HepG2 (cell line): ENCODE data around the gene RPL38. TPM values are rescaled to one million over a fixed set of nuclear protein-coding genes. Genes with fewer than 3 reads are reported as not detected.

Experiments
- ATAC-seq: fragments of 200-7000 bp; cut with Tn5 transposase; 3 replicates; pipeline ENCODE4 v1.9.1; 2020; ENCODE audit warnings: mild to moderate bottlenecking, moderate library complexity
- BruUV-seq: library from RNA; stranded (reverse); fragments of 400-500 nt; replicated peaks from 2 replicates; lab custom pipeline; 2021; lab: Mats Ljungman, UMichigan
- CTCF ChIA-PET: fragments of 300-600 bp; formaldehyde crosslinking; extraction: SDS; loops from one replicate; lab custom pipeline; 2021; ENCODE audit warnings: low total read pairs, inconsistent platforms, low intra/inter-chr PET ratio; lab: Yijun Ruan, JAX
- POLR2A ChIA-PET: fragments of 350-600 bp; sonication (Branson Sonifier 250); formaldehyde crosslinking; loops from one replicate; lab custom pipeline; 2020; ENCODE audit warnings: antibody characterized with exemption, inconsistent platforms; lab: Yijun Ruan, JAX
- DNase-seq: peaks from one replicate; pipeline ENCODE4 v3.0.0-alpha.2; 2015; ENCODE audit warnings: low spot score
- FAIRE-seq: peaks from 3 replicates; lab custom pipeline; 2011; peaks lifted over from hg19 to GRCh38; lab: Jason Lieb, UNC
- H2AFZ ChIP-seq: one replicate; pipeline ENCODE4 v1.6.1; 2011; ENCODE audit warnings: low read length, inconsistent platforms
- H3K27ac ChIP-seq: fragments of 300-600 bp; 3 replicates; pipeline ENCODE4 v1.8.0; 2011; ENCODE audit warnings: mixed run types, mild to moderate bottlenecking, mixed read lengths, low read length, inconsistent platforms; ENCODE audit not compliant: insufficient read depth; ENCODE audit errors: extremely low read length
- H3K27me3 ChIP-seq, 2 experiments: fragments of 200-600 bp in 1 of 2; 2 replicates in 1 of 2; 3 replicates in 1 of 2; pipeline versions ENCODE4 v1.6.0 to v1.8.0; 2011; ENCODE audit warnings: low read length in 2 of 2, mild to moderate bottlenecking in 2 of 2, moderate library complexity in 2 of 2, inconsistent platforms in 1 of 2; ENCODE audit not compliant: insufficient read depth in 2 of 2, control insufficient read depth in 1 of 2
- H3K36me3 ChIP-seq, 2 experiments: fragments of 200-600 bp in 1 of 2; replicated peaks in 1 of 2; 2 replicates in 1 of 2; 3 replicates in 1 of 2; pipeline versions ENCODE4 v1.5.1 to v1.8.0; 2011; ENCODE audit warnings: low read length in 2 of 2, inconsistent platforms in 1 of 2; ENCODE audit not compliant: insufficient read depth in 2 of 2, control insufficient read depth in 1 of 2
- H3K4me1 ChIP-seq: 2 replicates; pipeline ENCODE4 v1.5.1; 2012; ENCODE audit warnings: low read length, inconsistent platforms; ENCODE audit not compliant: insufficient read depth
- H3K4me2 ChIP-seq: 2 replicates; pipeline ENCODE4 v1.6.0; 2011; ENCODE audit warnings: low read depth, low read length, inconsistent platforms
- H3K4me3 ChIP-seq, 3 experiments: fragments of 200-600 bp in 1 of 3; sonication (generic), shearing (Covaris generic) in 1 of 3; replicated peaks in 1 of 3; 2 replicates each; pipeline ENCODE4 v1.5.1; 2011 to 2016; ENCODE audit warnings: low read length in 3 of 3, inconsistent platforms in 2 of 3, low read depth in 2 of 3, mild to moderate bottlenecking in 2 of 3, control low read depth in 1 of 3, mixed read lengths in 1 of 3; ENCODE audit not compliant: insufficient read depth in 1 of 3
- H3K79me2 ChIP-seq: one replicate; pipeline ENCODE4 v1.6.1; 2011; ENCODE audit warnings: low read length, inconsistent platforms; ENCODE audit not compliant: insufficient read depth
- H3K9ac ChIP-seq: 2 replicates; pipeline ENCODE4 v1.6.0; 2011; ENCODE audit warnings: mild to moderate bottlenecking, low read depth, low read length, inconsistent platforms; ENCODE audit not compliant: insufficient read depth
- H3K9me3 ChIP-seq: 2 replicates; pipeline ENCODE4 v1.5.1; 2012; ENCODE audit warnings: mild to moderate bottlenecking, low read length
- H4K20me1 ChIP-seq: 2 replicates; pipeline ENCODE4 v1.6.0; 2011; ENCODE audit warnings: inconsistent platforms, mild to moderate bottlenecking, low read length, moderate library complexity; ENCODE audit not compliant: insufficient read depth
- BCL6 ChIP-seq: IDR thresholded peaks from 2 replicates; pipeline ENCODE4 v1.6.1; 2016; ENCODE audit warnings: missing genetic modification reagents, missing compliant biosample characterization
- HMGA1 ChIP-seq: sonication (generic); formaldehyde crosslinking; conservative IDR thresholded peaks from 2 replicates; pipeline ENCODE4 v1.4.0; 2020; ENCODE audit warnings: missing genetic modification reagents
- HNRNPK ChIP-seq: fragments of 200-400 bp; formaldehyde crosslinking; IDR thresholded peaks from 2 replicates; pipeline ENCODE4 v1.6.1; 2018; ENCODE audit warnings: low read length, low read depth, moderate library complexity, mild to moderate bottlenecking; ENCODE audit not compliant: poor library complexity, severe bottlenecking
- MEIS2 ChIP-seq: sonication (generic); formaldehyde crosslinking; IDR thresholded peaks from 2 replicates; pipeline ENCODE4 v1.9.0; 2021; ENCODE audit warnings: mild to moderate bottlenecking, missing genetic modification reagents
- SP2 ChIP-seq: sonication (generic); formaldehyde crosslinking; IDR thresholded peaks from 2 replicates; pipeline ENCODE4 v1.5.1; 2020; ENCODE audit warnings: mild to moderate bottlenecking, missing genetic modification reagents
- TAF1 ChIP-seq: sonication (generic); formaldehyde crosslinking; IDR thresholded peaks from 2 replicates; pipeline ENCODE4 v1.4.0; 2020; ENCODE audit warnings: missing genetic modification reagents
- ZNF431 ChIP-seq: sonication (generic); formaldehyde crosslinking; IDR thresholded peaks from 2 replicates; pipeline ENCODE4 v1.9.0; 2022; ENCODE audit warnings: missing genetic modification reagents, low read depth, mild to moderate bottlenecking, borderline replicate concordance
- ZNF775 ChIP-seq: sonication (generic); formaldehyde crosslinking; IDR thresholded peaks from 2 replicates; pipeline ENCODE4 v1.4.0; 2020; ENCODE audit warnings: missing genetic modification reagents, mild to moderate bottlenecking, moderate library complexity, borderline replicate concordance
- WGBS: methylation state at CpG from one replicate; pipeline ENCODE4 v1.1.6; 2017; ENCODE audit warnings: low lambda C conversion rate; 5-methylcytosine and 5-hydroxymethylcytosine counted together
- in situ Hi-C: cut with HindIII; loops from 2 replicates; pipeline ENCODE4 v1.10.0; 2017; ENCODE audit warnings: low pct_unique_long_range_greater_than_20kb; ENCODE audit not compliant: extremely low pct_ligation_motif_present
- intact Hi-C: fragments of 100-400 bp; cut with micrococcal nuclease; formaldehyde crosslinking; loops from one replicate; pipeline ENCODE4 v1.10.0; 2022; ENCODE audit not compliant: unreplicated experiment
- polyA plus RNA-seq, 8 experiments: library from polyadenylated mRNA; depleted of rRNA in 3 of 8; stranded (reverse) in 7 of 8; unstranded in 1 of 8; fragments of >200 nt; fragmentation: Illumina TruSeq in 4 of 8; extraction: Trizol in 4 of 8; gene quantifications; 2 replicates each; pipeline versions ENCODE4 v1.2.1 to v1.2.3, GENCODE V29; 2011 to 2016; ENCODE audit warnings: low read depth in 4 of 8, missing spikeins in 1 of 8, mixed read lengths in 1 of 8; ENCODE audit not compliant: insufficient read depth in 1 of 8
- total RNA-seq, 5 experiments: library from RNA; depleted of rRNA; stranded (reverse); fragments of >200 nt; fragmentation: Illumina TruSeq; extraction: Trizol; gene quantifications; 2 replicates each; pipeline ENCODE4 v1.2.3, GENCODE V29; 2016; ENCODE audit warnings: low read depth in 1 of 5
- TF ChIP-seq, protein P1 (sequence below): sonication (generic); formaldehyde crosslinking; IDR thresholded peaks from 2 replicates; pipeline ENCODE4 v1.4.0; 2020; ENCODE audit warnings: missing genetic modification reagents
- TF ChIP-seq, protein P2 (sequence below): sonication (generic); formaldehyde crosslinking; IDR thresholded peaks from 2 replicates; pipeline ENCODE4 v1.4.0; 2020; ENCODE audit warnings: missing genetic modification reagents, borderline replicate concordance

RPL38 gene
- total and polyA plus RNA-seq, 2 of the 13 experiments (the other 11 are each of a cell fraction or from before 2014, with no cell fraction given): 2,370 to 2,372 TPM

DNA sequence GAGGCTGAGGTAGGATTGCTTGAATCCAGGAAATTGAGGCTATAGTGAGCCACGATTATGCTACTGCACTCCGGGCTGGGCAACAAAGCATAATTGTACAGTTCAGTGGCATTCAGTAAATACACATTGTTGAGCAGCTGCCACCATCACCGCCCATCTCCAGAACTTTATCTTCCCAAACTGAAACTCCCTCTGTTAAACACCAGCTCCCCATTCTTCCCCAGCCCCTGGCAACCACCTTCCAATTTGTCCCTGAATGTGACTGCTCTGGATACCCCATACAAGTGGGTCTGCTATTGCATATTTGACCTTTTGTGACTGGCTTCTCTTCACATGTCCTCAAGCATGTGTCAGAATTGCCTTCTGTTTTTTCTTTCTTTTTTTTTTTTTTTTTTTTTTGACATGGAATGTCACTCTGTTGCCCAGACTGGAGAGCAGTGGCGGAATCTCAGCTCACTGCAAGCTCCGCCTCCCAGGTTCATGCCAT, 2.9 kb downstream of the RPL38 start:
- in situ Hi-C loops: no loop called here
- Histone ChIP-seq H3K4me3 (no peak overlapping the region), H3K9ac (peak overlapping the region; percentile 2; the same call in 1 of the 2 replicates)
- no TSS peak for BruUV-seq
- CTCF ChIA-PET: no interaction called here
- no peak for TF ChIP-seq ZNF431 (CRISPR knock-in tag)
- TF ChIP-seq, protein P1, sequence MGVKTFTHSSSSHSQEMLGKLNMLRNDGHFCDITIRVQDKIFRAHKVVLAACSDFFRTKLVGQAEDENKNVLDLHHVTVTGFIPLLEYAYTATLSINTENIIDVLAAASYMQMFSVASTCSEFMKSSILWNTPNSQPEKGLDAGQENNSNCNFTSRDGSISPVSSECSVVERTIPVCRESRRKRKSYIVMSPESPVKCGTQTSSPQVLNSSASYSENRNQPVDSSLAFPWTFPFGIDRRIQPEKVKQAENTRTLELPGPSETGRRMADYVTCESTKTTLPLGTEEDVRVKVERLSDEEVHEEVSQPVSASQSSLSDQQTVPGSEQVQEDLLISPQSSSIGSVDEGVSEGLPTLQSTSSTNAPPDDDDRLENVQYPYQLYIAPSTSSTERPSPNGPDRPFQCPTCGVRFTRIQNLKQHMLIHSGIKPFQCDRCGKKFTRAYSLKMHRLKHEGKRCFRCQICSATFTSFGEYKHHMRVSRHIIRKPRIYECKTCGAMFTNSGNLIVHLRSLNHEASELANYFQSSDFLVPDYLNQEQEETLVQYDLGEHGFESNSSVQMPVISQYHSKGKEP (CRISPR knock-in tag): no peak
- TF ChIP-seq HNRNPK: no peak
- TF ChIP-seq MEIS2 (CRISPR knock-in tag): no peak
- TF ChIP-seq TAF1: no peak
- no peak for TF ChIP-seq ZNF775 (CRISPR knock-in tag)
- TF ChIP-seq, protein P2, sequence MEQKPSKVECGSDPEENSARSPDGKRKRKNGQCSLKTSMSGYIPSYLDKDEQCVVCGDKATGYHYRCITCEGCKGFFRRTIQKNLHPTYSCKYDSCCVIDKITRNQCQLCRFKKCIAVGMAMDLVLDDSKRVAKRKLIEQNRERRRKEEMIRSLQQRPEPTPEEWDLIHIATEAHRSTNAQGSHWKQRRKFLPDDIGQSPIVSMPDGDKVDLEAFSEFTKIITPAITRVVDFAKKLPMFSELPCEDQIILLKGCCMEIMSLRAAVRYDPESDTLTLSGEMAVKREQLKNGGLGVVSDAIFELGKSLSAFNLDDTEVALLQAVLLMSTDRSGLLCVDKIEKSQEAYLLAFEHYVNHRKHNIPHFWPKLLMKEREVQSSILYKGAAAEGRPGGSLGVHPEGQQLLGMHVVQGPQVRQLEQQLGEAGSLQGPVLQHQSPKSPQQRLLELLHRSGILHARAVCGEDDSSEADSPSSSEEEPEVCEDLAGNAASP (CRISPR knock-in tag): no peak
- no peak for TF ChIP-seq BCL6 (CRISPR knock-in tag)
- no peak for TF ChIP-seq SP2 (CRISPR knock-in tag)
- TF ChIP-seq HMGA1 (CRISPR knock-in tag): no peak
- TF ChIP-seq, all 625 proteins: peak for 0
- peaks cover 76% of the 10 kb centered on the region for H4K20me1 ChIP-seq
- POLR2A ChIA-PET: interaction anchor here (0.6 to 1.5 kb wide), 4 partner anchors 11 to 685 kb away, joined by 3 to 4 read pairs (median 4); no protein-coding TSS in a partner anchor
- H3K4me1 ChIP-seq: peaks cover 39% of the 10 kb centered on the region
- intact Hi-C loops: loop anchor here (10.0 kb wide), 2 partner anchors 248 to 412 kb away; no protein-coding TSS in a partner anchor
- peaks cover 6 to 24% of the 10 kb centered on the region in 2 experiments; a peak in 4 of 5 replicates for H3K27me3 ChIP-seq
- H3K36me3 ChIP-seq: peaks cover 33 to 58% of the 10 kb centered on the region in 2 experiments
- H3K79me2 ChIP-seq: peaks cover 47% of the 10 kb centered on the region
- FAIRE-seq: no peak
- DNase-seq: no peak
- WGBS: 84% methylated on average over 5 of the region's 5 CpGs
- no peaks in the 10 kb centered on the region for H3K9me3 ChIP-seq
- H3K4me2 ChIP-seq: peak overlapping the region; percentile 94
- no peak for ATAC-seq
- H3K27ac ChIP-seq: no peak overlapping the region
- H2AFZ ChIP-seq: no peak overlapping the region
